ENCODE data around the gene LMTK3. TPM values are rescaled to one million over a fixed set of nuclear protein-coding genes. Genes with fewer than 3 reads are reported as not detected.
A peak's percentile ranks its signal among the peaks of the same experiment; 100 is the strongest.

LMTK3 gene
- total and polyA plus RNA-seq, 9 of the 15 experiments (the other 6 are each of a cell fraction or from before 2014, with no cell fraction given): 0.35 to 12.3 (median 2.0) TPM; not detected in 2

- Histone ChIP-seq H3K9ac (ENCODE audit: insufficient read depth in 1 of 2, low read depth in 2 of 2, low read length in 2 of 2) (peak overlapping the region; percentile 12 to 87; a peak in 3 of 4 replicates), H4K20me1 (replicated peaks; ENCODE audit: control insufficient read depth, insufficient read depth, low read length) (no peaks in the 10 kb centered on the region), H3K4me1 (replicated peaks in 1 of 2; ENCODE audit: control insufficient read depth in 2 of 2, insufficient read depth in 2 of 2, low read length in 2 of 2) (peaks cover 10 to 44% of the 10 kb centered on the region in 2 experiments; a peak in 4 of 5 replicates), H3K4me3 (peak overlapping the region; percentile 51), H3K79me2 (ENCODE audit: control insufficient read depth, insufficient read depth, low read length) (peaks cover 7% of the 10 kb centered on the region; the same call in 2 of the 3 replicates), H3K9me1 (ENCODE audit: control insufficient read depth, insufficient read depth, low read length) (peaks cover 3% of the 10 kb centered on the region), H3K36me3 (ENCODE audit: control insufficient read depth, insufficient read depth, low read length) (no peaks in the 10 kb centered on the region), H3K4me2 (ENCODE audit: insufficient read depth, low read length) (peak overlapping the region; percentile 79), H3K27me3 (ENCODE audit: control insufficient read depth in 2 of 2, insufficient read depth in 2 of 2, low read length in 2 of 2) (no peaks in the 10 kb centered on the region), H3K9me3 (replicated peaks; ENCODE audit: control insufficient read depth, insufficient read depth, low read depth, low read length) (no peaks in the 10 kb centered on the region), H3K27ac (ENCODE audit: extremely low read depth, low read depth, low read length) (peak overlapping the region; percentile 44; the same call in 2 of the 3 replicates), H2AFZ (ENCODE audit: low read depth, low read length) (peak overlapping the region; percentile 82)
- ChIA-PET POLR2A (interaction anchor here (0.6 to 1.5 kb wide), 5 partner anchors 21 to 119 kb away, joined by 3 to 10 read pairs (median 3); no protein-coding TSS in a partner anchor), CTCF (ENCODE audit: low intra/inter-chr PET ratio) (no interaction called here)
- FAIRE-seq: peak; percentile 61
- WGBS (ENCODE audit: insufficient coverage, low coverage, missing lambda C conversion rate): 32% methylated on average over 22 of the region's 27 CpGs
- DNase-seq (ENCODE audit: extremely low read depth in 1 of 4, low spot score in 3 of 4): no peak
- peak; percentile 1; the same call in 1 of the 3 replicates for ATAC-seq
- BruUV-seq (replicated peaks): no TSS peak
- intact Hi-C loops (cut with micrococcal nuclease) (loop anchor here (5.0 kb wide), 1 partner anchor 170 kb away; no protein-coding TSS in a partner anchor), in situ Hi-C loops (cut with MboI) (no loop called here)
- TF ChIP-seq ATF1 (CRISPR knock-in tag; IDR thresholded peaks at IDR 0.05) (no peak), ATF1 (tag; IDR thresholded peaks at IDR 0.05) (0 out of 2 replicates have a peak, but pooled peaks have one; percentile 22), ZEB2 (IDR thresholded peaks at IDR 0.05) (peak; percentile 66), BRCA1 (IDR thresholded peaks at IDR 0.05) (no peak), BRCA1 (CRISPR knock-in tag; IDR thresholded peaks at IDR 0.05) (0 out of 2 replicates have a peak, but pooled peaks have one; percentile 28), CREM (IDR thresholded peaks at IDR 0.05; ENCODE audit: low read depth) (0 out of 2 replicates have a peak, but pooled peaks have one; percentile 32), HDAC8 (tag; IDR thresholded peaks at IDR 0.05) (no peak), ZZZ3 (IDR thresholded peaks at IDR 0.05) (no peak), ZNF436 (CRISPR knock-in tag; IDR thresholded peaks at IDR 0.05) (no peak), RBBP5 (IDR thresholded peaks at IDR 0.05; ENCODE audit: borderline replicate concordance, insufficient read depth, low read length, poor library complexity, severe bottlenecking) (peak; percentile 33), MCM7 (IDR thresholded peaks at IDR 0.05) (no peak), ZNF318 (IDR thresholded peaks at IDR 0.05; ENCODE audit: borderline replicate concordance in 1 of 2, low read depth in 1 of 2) (no peak), KAT8 (IDR thresholded peaks at IDR 0.05; ENCODE audit: low read depth) (no peak)
Observed at GRCh38 chr19:48502350-48503018, 9.2 kb downstream of the LMTK3 start.
